ENCODE data around the gene SHE. TPM values are rescaled to one million over a fixed set of nuclear protein-coding genes. Genes with fewer than 3 reads are reported as not detected.
"Not testable (repeated sequence)": the region's sequence is repeated elsewhere in the genome, so short reads cannot be mapped to it uniquely, and the experiment has no call there.

Gene SHE
- polyA plus RNA-seq, 1 experiment: not detected

DNA sequence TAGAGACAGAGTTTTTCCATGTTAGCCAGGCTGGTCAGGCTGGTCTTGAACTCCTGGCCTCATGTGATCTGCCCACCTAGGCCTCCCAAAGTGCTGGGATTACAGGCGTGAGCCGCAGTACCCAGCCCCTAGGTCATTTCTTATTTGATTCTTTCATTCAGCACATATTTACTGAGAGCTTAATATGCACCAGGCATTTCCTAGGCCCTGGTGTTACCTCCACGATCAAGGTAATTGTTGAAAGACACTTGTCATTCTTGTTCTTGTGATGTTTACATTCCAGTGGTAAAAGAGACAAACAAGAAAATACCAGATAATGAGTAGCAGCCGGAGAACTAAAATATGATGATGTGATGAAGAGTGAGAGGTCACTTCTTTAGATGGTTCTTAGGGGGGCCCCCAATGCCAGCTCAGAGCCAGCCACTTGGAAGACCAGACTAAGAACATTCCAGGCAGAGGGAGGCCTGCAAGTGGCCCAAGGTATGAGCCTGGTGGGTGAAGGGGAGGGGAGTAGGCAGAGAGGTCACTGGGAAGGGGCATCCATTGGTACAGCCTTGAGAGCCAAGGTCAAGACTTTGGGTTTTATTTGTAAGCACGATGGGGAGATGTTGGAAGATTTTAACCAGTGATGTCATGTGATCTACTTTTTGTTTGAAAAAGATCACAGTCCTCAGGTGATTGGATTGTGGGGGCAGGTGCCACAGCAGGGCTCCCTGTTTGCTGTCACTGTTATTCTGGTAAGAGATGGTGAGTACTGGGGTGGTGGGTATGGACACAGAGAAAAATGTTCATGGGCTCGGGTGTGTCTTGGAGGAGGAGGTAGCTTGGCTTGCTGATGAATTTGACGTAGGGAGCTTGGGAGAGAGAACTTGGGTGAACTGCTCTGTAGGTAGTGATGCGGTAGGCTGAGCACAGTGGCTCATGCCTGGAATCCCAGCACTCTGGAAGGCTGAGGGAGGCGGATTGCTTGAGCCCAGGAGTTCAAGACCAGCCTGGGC, 37.6 kb upstream of the SHE start:
- Histone ChIP-seq H3K36me3 (ENCODE audit: control insufficient read depth, insufficient read depth, low read length) (no peaks in the 10 kb centered on the region), H3K4me3 (ENCODE audit: low read depth, low read length) (no peak overlapping the region), H3K27me3 (ENCODE audit: control insufficient read depth, insufficient read depth, low read length) (peaks cover 14% of the 10 kb centered on the region)
- ChIA-PET POLR2A (no interaction called here), CTCF (no interaction called here)
- DNase-seq (ENCODE audit: low read depth): no peak
- TF ChIP-seq, protein P1, sequence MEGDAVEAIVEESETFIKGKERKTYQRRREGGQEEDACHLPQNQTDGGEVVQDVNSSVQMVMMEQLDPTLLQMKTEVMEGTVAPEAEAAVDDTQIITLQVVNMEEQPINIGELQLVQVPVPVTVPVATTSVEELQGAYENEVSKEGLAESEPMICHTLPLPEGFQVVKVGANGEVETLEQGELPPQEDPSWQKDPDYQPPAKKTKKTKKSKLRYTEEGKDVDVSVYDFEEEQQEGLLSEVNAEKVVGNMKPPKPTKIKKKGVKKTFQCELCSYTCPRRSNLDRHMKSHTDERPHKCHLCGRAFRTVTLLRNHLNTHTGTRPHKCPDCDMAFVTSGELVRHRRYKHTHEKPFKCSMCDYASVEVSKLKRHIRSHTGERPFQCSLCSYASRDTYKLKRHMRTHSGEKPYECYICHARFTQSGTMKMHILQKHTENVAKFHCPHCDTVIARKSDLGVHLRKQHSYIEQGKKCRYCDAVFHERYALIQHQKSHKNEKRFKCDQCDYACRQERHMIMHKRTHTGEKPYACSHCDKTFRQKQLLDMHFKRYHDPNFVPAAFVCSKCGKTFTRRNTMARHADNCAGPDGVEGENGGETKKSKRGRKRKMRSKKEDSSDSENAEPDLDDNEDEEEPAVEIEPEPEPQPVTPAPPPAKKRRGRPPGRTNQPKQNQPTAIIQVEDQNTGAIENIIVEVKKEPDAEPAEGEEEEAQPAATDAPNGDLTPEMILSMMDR (IDR thresholded peaks at IDR 0.05; ENCODE audit: insufficient read depth, low read depth, low read length): no peak

DNA sequence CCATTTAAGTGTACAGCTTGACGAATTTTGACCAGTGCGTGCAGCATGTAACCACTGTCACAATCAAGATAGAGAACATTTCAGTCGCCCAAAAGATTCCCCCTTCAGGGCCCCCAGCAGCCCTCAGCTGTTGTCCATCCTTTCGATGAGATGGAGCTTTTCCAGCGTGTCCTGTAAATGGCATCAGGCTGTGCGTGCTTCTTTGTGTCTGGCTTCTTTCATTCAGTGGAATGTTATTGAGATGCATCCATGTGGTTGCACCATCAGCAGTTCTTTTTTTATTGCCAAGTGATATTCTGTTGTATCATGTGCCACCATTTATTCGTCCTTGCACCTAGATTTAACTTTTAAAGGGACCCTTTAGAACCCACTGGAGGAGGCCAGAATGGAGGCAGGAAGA, 34.4 kb upstream of the SHE start:
- ChIA-PET CTCF (interaction anchor here (1.0 to 3.2 kb wide), 3 partner anchors 57 to 548 kb away, joined by 4 to 12 read pairs (median 5); no protein-coding TSS in a partner anchor), POLR2A (no interaction called here)
- H3K27me3 ChIP-seq (ENCODE audit: control insufficient read depth, insufficient read depth, low read length): peaks cover 10% of the 10 kb centered on the region
- no peak overlapping the region for H3K4me3 ChIP-seq (ENCODE audit: low read depth, low read length)
- DNase-seq (ENCODE audit: low read depth): no peak
- no peaks in the 10 kb centered on the region for H3K36me3 ChIP-seq (ENCODE audit: control insufficient read depth, insufficient read depth, low read length)
- TF ChIP-seq, protein P1 (IDR thresholded peaks at IDR 0.05; ENCODE audit: insufficient read depth, low read depth, low read length): no peak

DNA sequence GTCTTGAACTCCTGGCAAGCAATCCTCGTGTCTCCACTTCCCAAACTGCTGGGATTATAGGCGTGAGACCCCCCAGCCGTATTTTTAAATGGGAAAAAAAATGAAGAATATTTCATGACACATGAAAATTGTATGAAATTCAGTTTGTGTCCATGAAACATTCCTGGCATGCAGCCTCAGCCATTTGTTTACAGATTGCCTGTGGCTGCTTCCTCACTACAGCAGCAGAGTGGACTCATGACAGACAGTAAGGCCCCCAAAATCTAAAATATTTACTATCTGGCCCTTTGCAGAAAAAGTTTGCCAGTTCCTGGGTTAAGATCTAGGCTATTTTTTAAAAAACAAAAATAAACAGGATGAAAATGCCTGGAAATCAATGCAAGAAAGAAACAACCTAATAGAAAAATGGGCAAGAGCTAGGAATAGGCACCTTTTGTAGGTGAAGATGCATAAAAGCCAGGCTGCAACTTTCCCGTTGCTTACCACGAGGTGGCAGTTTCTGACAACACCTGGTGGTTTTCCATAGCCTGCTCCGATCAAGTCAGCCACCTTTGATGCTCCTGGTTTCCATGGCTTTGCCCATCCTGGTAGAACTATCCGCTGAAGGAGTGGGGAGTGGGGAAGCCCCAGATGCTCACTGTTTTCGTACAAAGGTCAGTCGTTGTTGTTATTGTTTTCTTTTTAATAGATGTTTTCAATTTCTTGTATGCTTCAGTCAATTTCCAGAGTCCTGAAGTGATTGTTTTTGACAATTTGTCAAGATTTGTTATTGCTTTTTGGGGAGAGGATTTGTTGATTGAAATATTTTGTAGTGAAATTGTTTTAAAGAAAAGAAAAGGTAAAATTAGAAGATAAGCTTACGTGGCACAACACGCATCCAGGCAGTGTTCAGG, 32.0 kb upstream of the SHE start:
- no peak overlapping the region for H3K4me3 ChIP-seq (ENCODE audit: low read depth, low read length)
- ChIA-PET CTCF (interaction anchor here (0.9 to 3.2 kb wide), 7 partner anchors 8 to 55 kb away, joined by 3 to 12 read pairs (median 4); no protein-coding TSS in a partner anchor), POLR2A (no interaction called here)
- H3K36me3 ChIP-seq (ENCODE audit: control insufficient read depth, insufficient read depth, low read length): no peaks in the 10 kb centered on the region
- H3K27me3 ChIP-seq (ENCODE audit: control insufficient read depth, insufficient read depth, low read length): peaks cover 10% of the 10 kb centered on the region
- TF ChIP-seq, protein P1 (IDR thresholded peaks at IDR 0.05; ENCODE audit: insufficient read depth, low read depth, low read length): peak; percentile 45
- no peak for DNase-seq (ENCODE audit: low read depth)

DNA sequence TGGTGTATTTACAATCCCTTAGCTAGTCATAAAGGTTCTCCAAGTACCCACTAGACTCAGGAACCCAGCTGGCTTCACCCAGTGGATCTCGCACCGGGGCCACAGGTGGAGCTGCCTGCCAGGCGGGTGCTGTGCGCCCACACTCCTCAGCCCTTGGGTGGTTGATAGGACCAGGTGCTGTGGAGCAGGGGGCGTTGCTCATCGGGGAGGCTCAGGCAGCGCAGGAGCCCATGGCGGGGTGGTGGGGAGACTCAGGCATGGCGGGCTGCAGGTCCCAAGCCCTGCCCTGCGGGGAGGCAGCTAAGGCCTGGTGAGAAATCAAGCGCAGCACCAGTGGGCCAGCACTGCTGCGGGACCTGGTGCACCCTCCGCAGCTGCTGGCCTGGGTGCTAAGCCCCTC, 29.7 kb upstream of the SHE start:
- H3K27me3 ChIP-seq (ENCODE audit: control insufficient read depth, insufficient read depth, low read length); H3K4me3 ChIP-seq (ENCODE audit: low read depth, low read length); POLR2A ChIA-PET; DNase-seq (ENCODE audit: low read depth); H3K36me3 ChIP-seq (ENCODE audit: control insufficient read depth, insufficient read depth, low read length); CTCF ChIA-PET: not testable (repeated sequence)

DNA sequence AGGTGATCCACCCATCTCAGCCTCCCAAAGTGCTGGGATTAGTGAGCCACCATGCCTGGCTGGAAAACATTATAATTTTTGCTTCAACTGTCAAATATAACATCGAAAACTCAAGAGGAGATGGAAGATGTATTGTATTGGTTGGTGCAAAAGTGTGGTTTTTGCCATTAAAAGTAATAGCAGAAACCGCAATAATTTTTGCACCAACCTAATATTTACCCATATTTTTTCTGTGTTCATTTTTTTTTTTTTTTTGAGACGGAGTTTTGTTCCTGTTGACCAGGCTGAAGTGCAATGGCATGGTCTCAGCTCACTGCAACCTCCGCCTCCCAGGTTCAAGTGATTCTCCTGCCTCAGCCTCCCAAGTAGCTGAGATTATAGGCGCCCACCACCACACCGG, 27.1 kb upstream of the SHE start:
- no peak for DNase-seq (ENCODE audit: low read depth)
- ChIA-PET CTCF (no interaction called here), POLR2A (no interaction called here)
- Histone ChIP-seq H3K4me3 (ENCODE audit: low read depth, low read length) (no peak overlapping the region), H3K36me3 (ENCODE audit: control insufficient read depth, insufficient read depth, low read length) (no peaks in the 10 kb centered on the region), H3K27me3 (ENCODE audit: control insufficient read depth, insufficient read depth, low read length) (peaks cover under 1% of the 10 kb centered on the region; the same call in 1 of the 2 replicates)
- TF ChIP-seq, protein P1 (IDR thresholded peaks at IDR 0.05; ENCODE audit: insufficient read depth, low read depth, low read length): no peak
